IPS-18c (cell line): ENCODE results near the gene PDCD2L.
"Not testable (repeated sequence)": the region's sequence is repeated elsewhere in the genome, so short reads cannot be mapped to it uniquely, and the experiment has no call there.

Experiments used
- H3K4me3 ChIP-seq: 2 replicates; pipeline ENCODE4 v1.7.0; 2013; ENCODE audit warnings: low read depth, mild to moderate bottlenecking, low read length, moderate library complexity; ENCODE audit not compliant: insufficient read depth
- H3K9me3 ChIP-seq: one replicate; pipeline ENCODE4 v1.6.1; 2013; ENCODE audit warnings: mild to moderate bottlenecking, low read length, moderate library complexity; ENCODE audit not compliant: control insufficient read depth, insufficient read depth

Gene PDCD2L

DNA sequence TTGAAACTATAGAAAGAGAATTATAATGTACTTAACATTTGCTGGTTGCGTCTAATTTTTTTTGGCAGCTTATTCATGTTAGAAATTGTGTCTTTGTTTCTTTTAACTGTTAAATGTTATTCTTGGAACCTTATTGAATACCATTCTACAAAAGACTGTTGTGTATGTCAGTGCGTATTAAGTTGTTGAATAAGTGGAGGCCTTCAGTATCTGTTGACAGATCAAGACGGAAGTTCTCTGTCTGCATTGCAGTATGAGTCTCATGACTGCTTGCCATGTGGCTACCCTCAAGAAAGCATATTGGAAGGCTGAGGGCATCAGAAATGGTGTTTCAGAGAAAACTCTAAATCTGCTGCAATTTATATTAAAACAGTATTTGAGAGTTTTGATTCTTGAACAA, 32.5 kb downstream of the PDCD2L start:
- Histone ChIP-seq H3K9me3 (no peaks in the 10 kb centered on the region), H3K4me3 (no peak overlapping the region)

DNA sequence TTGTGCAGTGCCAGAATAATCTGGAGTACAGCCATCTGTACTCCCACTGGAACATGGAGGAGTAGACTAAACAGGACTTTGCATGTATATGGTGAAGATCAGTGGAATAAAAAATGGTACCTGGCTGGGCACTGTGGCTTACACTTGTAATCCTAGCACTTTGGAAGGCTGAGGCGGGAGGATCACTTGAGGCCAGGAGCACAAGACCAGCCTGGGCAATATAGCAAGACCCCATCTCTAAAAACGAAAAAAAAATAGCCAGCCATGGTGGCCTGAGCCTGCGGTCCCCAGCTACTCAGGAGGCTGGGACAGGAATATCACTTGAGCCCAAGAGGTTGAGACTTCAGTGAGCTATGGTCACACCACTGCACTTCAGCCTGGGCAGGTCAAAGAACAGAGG, 44.0 kb downstream of the PDCD2L start:
- Histone ChIP-seq H3K9me3 (no peaks in the 10 kb centered on the region), H3K4me3 (no peak overlapping the region)

DNA sequence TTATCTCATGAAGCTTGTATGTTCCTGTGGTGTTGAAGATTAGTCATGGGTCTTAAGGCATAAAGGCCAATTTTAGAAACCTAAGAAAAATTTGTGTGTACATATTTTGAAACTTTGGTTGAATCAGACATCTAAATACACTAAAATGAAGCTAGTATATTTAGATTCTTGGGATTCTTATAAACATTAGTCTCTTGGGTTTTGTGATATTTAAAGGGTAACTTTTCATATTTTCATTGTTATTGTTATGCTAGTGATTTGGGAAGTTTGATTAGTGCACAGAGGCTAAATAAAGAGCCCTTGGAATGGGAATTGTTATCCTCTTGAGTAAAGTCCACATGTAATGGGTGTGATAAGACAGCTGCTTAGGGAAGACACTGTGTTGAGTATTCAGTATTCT, 48.5 kb downstream of the PDCD2L start:
- Histone ChIP-seq H3K9me3 (no peaks in the 10 kb centered on the region), H3K4me3 (no peak overlapping the region)

DNA sequence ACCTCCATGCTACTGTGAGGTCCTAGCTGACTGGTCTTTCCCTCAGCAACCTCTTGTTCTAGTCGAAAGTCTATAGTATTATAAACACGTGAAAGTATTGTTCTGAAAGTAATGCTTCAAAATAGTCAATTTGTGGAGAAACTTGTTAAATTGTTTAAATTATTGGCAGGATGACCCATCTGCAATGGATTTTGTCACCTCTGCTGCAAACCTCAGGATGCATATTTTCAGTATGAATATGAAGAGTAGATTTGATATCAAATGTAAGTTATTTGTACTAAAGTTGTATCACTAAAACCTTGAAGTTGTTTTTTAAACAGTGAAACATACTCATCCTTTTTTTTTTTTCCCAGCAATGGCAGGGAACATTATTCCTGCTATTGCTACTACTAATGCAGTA, 49.9 kb downstream of the PDCD2L start:
- H3K9me3 ChIP-seq, result no peaks in the 10 kb centered on the region

DNA sequence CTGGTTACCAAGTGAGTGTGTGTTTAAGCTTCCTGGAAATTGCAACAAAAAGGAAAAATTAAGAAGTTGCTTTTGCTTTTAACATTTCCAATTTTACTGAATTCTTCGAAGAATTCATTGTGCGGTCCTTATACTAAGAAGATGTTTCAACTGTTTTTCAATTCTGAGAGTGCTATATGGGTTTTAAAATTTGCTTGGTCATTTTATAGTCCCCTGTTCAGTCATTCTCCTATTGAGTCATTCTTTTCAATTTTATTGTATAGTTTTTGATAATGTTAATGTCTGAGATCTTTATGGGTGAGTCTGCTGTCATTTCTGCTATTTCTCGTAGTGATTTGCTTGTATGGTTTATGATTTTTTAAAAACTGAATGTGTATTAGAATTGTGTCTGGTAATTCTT, 50.5 kb downstream of the PDCD2L start:
- H3K9me3 ChIP-seq, result no peaks in the 10 kb centered on the region
- H3K4me3 ChIP-seq, result no peak overlapping the region

More for the DNA sequence above, 49.9 kb downstream of the PDCD2L start:
- no peak overlapping the region for H3K4me3 ChIP-seq

DNA sequence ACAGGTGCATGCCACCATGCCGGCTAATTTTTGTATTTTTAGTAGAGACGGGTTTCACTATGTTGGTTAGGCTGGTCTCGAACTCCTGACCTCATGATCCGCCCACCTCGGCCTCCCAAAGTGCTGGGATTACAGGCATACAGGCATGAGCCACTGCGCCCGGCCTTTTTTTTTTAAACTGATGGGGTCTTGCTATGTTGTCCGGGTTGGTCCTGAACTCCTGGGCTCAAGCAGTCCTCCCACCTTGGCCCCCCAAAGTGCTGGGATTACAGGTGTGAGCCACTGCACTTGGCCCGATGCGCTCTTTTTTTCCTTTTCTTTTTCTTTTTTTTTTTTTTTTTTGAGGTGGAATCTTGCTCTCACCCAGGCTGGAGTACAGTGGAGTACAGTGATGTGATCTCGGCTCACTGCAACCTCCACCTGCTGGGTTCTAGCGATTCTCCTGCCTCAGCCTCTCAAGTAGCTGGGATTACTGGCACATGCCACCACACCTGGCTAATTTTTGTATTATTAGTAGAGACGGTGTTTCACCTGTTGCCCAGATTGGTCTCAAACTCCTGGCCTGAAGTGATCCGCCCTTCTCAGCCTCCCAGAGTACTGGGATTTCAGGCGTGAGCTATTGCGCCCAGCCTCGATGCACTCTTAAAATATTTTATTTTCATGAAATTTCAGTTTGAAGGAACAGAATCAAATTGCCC, 51.7 kb downstream of the PDCD2L start:
- not testable (repeated sequence) for H3K4me3 ChIP-seq, H3K9me3 ChIP-seq

DNA sequence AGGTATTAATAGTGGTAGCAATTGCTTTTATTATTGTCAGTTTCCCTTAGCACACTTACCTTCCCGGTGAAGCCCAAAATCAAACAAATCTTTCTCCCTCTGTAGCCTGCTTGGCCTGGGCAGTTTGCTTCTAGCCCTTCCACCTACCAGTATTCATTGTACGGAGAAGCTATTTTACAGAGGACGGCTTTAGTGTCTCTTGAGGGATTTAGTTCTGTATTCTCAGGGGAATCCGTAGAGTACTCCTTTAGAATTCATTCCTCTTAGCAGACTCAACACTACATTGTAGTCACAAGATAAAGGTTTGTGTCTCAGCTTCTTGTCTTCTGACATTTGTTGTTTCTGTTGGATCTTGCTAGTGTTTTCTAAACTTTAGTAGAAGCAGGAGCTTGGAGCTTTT, 53.2 kb downstream of the PDCD2L start:
- no peak overlapping the region for H3K4me3 ChIP-seq
- no peaks in the 10 kb centered on the region for H3K9me3 ChIP-seq

DNA sequence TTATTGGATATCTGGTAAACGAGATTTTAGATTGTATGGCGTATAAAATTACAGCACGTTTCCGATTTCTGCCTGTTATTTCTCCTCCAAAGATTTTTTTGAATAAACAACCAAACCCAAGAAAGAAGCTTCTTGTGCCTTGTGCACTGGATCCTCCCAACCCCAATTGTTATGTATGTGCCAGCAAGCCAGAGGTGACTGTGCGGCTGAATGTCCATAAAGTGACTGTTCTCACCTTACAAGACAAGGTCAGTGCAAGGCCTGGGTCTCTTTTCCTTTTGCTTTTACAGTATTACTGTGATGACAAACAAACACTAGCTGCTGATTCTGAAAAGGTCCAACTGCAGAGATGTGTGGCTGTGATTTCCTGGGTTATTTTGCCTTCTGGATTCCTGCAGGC, 54.5 kb downstream of the PDCD2L start:
- H3K9me3 ChIP-seq, result no peaks in the 10 kb centered on the region
- H3K4me3 ChIP-seq, result no peak overlapping the region

DNA sequence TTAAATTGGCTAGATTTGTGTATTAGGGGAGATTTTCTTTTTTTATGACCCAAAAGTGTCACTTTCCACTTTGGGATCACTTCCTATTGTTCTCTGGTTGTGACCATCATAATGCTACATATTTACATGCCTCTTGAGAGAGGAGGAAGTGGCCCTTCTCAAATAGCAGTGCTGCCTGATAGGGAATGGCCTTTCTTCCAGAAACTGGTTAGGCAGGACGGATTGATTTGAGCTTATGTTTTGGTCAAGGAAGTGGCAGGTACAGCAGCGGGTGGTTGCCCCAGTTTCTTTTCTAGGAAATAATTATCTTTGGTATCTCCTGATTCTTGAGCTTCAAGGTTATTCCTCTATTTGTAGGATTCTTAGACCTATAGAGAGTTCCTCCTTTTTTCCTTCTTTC, 55.4 kb downstream of the PDCD2L start:
- Histone ChIP-seq H3K9me3 (no peaks in the 10 kb centered on the region), H3K4me3 (no peak overlapping the region)

DNA sequence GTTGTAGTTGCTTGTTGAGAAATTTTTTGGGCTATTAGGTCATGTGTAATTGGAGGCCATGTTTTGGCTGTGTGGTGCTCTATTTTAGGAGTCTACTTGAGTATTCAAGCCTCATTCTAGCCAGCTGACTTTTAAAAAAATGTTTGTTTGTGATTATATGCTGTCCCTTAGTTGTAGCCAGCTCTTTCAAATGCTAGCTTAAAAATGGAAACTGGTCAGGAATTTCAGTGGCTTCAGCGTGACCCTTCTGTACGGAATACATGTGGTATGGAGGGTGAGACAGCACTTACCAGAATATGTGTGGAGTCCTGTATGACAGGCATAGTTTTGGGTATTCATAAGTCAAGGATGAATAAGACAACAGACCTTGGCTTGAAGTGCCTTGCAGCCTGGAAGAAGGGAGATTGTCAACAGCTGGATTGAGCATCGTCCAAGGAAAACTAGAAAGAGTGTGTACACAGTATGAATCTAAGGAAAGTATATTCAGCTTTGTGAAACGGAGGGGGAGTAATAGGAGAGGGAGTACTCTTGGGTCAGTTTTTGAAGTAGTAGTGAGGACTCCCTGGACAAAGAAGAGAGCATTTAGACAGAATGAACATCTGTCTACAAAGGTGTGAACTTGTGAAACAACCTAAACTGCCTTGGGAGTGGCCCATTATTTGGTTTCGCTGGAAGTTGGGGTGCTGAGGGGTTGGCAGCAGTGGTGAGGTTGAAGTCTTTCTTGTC, 57.3 kb downstream of the PDCD2L start:
- H3K4me3 ChIP-seq, result no peak overlapping the region
- H3K9me3 ChIP-seq, result no peaks in the 10 kb centered on the region

DNA sequence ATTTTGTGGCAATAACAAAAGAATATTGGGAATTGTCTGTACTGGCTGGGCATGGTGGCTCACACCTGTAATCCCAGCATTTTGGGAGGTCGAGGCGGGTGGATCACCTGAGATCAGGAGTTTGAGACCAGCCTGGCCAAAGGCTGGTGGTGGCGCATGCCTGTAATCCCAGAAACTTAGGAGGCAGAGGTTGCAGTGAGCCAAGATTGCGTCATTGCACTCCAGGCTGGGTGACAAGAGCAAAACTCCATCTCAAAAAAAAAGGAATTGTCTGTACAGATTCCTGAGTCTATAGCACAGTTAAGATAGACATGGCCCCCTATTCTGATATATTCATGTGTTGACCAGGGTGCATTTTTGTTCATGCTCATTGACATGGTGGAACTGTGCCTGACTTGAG, 60.6 kb downstream of the PDCD2L start:
- H3K4me3 ChIP-seq, H3K9me3 ChIP-seq: not testable (repeated sequence)

DNA sequence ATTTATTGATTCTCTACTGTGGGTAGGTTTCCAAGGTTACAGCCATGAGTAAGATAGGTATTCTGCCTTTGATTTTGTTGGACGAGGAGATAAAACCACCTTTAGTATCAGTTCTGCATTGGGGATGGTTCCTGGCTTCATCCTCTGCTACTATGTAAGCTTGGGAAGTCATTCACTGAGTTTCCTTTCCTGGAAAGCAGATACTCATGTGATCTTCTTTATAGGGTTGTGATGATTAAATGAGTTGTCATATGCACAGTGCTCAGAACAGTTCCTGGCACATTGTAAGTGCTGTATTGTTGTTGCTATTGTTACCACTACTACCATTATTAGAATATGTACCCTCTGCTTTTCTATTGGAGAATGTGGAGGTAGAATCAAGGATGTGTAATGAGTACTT, 64.2 kb downstream of the PDCD2L start:
- Histone ChIP-seq H3K4me3 (no peak overlapping the region), H3K9me3 (no peaks in the 10 kb centered on the region)

DNA sequence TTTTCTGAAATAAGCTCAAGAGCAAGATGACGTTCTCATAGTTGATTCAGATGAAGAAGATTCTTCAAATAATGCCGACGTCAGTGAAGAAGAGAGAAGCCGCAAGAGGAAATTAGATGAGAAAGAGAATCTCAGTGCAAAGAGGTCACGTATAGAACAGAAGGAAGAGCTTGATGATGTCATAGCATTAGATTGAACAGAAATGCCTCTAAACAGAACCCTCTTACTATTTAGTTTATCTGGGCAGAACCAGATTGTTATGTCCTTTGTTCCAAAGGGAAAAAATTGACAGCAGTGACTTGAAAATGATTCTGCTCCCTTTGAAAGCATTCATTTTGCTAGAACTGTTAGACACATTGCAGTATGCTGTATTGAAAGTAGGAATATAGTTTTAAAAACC, 64.8 kb downstream of the PDCD2L start:
- not testable (repeated sequence) for H3K4me3 ChIP-seq, H3K9me3 ChIP-seq

DNA sequence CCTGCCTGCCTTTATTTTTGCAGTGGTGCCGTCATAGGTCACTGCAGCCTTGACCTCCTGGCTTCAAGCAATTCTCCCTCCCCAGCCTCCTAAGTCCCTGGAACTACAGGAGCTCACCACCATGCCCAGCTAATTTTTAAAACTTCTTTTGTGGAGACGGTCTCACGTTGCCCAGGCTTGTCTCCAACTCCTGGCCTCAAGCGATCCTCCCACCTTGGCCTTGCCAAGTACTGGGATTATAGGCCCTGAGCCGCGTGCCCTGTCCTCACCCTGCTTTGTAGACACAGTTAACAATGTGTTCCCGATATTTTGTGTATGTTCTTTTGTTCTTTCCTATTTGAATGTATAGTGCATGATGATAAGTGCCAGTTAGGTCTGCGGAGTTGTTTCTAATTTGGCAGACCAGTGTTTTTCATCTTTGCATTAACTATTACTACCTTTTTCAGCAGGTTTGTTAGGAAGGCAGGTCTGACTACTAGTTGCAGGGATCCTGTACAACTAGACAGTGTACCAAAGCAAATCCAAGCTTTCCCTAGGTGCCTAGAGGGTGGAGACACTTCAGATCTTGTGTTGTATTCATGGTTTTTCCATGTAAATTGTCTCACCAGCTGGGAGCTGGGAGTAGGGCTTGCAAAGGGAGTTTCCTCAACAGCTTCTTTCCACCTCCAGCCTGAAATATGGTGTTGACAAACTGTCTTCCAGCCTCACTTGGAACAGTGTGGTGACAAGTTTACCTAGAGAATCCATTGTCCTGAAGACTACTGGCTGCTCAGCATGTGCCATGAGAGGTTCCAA, 67.9 kb downstream of the PDCD2L start:
- no peak overlapping the region for H3K4me3 ChIP-seq
- no peaks in the 10 kb centered on the region for H3K9me3 ChIP-seq

DNA sequence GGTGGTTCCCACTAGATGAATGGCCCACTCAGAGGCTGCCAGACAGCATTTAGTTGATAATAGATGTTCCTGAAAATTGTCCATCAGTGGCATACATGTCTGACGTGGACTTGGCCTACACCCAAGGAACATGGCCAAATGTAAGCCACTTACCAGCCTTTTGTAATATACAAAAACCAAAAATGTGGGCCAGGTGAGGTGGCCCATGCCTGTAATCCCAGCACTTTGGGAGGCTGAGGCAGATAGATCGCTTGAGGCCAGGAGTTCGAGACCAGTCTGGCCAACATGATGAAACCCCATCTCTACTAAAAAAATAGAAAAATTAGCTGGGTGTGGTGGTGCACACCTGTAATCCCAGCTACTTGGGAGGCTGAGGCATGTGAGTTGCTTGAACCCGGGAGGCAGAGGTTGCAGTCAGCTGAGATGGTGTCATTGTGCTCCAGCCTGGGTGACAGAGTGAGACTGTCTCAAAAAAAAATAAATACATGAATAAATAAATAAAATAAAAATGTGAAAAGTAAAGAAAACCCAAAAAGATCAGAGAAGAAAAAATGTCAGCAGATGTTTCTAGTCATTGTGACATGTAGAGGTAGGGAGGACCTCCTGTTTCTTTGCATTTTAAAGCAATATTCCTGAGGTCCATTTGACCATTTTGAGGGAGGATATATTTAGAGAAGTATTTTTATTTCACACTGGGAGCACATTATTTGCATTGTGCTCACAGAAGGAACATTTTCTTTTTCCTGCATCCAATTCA, 70.2 kb downstream of the PDCD2L start:
- H3K4me3 ChIP-seq, result no peak overlapping the region
- H3K9me3 ChIP-seq, result no peaks in the 10 kb centered on the region

DNA sequence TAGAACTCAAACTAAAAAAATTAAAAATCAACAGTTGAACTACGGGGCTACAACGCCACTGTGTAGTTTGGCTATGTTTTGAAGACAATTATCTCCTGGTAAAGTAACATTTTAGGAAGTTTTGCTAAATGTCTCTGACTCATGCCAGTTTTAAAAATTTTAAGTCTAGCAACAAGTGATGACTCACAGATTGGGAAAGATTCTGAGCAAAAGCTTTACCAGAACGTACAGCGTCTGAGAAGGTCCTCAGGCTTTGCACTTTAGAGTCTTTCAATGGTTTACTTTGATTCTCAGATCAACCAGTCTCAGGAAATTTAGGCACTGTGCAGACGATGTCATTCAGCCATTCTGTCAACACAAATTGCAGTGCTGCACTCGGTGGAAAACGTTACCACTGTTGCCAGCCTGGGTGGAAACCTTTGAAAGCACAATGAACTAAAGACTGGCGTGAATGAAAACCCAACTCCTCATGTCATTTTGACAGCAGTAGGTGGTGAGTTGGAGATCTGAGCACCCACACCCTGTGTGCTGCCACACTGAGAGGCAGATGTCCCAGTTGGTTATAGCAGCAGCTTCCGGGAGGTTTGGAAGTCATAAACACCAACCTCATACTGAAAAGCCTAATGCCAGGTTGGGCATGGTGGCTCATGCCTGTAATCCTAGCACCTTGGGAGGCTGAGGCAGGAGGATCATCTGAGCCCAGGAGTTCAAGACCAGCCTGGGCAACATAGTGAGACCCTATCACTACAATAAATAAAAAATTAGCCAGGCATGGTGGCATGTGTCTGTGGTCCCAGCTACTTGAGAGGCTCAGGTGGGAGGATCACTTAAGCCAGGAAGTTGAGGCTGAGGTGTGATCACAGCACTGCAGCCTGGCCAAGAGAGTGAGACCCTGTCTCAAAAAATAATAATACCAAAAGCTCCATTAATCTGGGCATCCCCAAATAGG, 71.1 kb downstream of the PDCD2L start:
- no peaks in the 10 kb centered on the region for H3K9me3 ChIP-seq

More for the DNA sequence above, 71.1 kb downstream of the PDCD2L start:
- no peak overlapping the region for H3K4me3 ChIP-seq
